Esophagus squamous epithelium (tissue), 4 donors: ENCODE results near the gene CIAO3.

Source experiments
- CTCF ChIP-seq, 6 experiments: fragments of 450-650 bp in 4 of 6; fragments of 200-600 bp in 2 of 6; sonication (generic) in 2 of 6; IDR thresholded peaks; one replicate each; pipeline ENCODE4 v1.5.1; 2016 to 2019; ENCODE audit warnings: antibody characterized with exemption in 6 of 6, mild to moderate bottlenecking in 4 of 6, moderate library complexity in 4 of 6
- POLR2A ChIP-seq, 4 donors: fragments of 450-650 bp; IDR thresholded peaks; one replicate each; pipeline ENCODE4 v1.6.1; 2017; ENCODE audit warnings: antibody characterized with exemption in 4 of 4, mild to moderate bottlenecking in 4 of 4, moderate library complexity in 3 of 4

GRCh38 chr16:790086-790485 lies 49.3 kb upstream of the CIAO3 start:
- TF ChIP-seq CTCF (IDR thresholded peaks at IDR 0.05) (no peak), POLR2A (IDR thresholded peaks at IDR 0.05) (no peak)
